AG04449 (cell line): Measurements from ENCODE around the gene PSD4.

Experiments used
- CTCF ChIA-PET: fragments of 350-600 bp; formaldehyde crosslinking; extraction: SDS; loops from one replicate; lab custom pipeline; 2021; ENCODE audit warnings: antibody characterized with exemption; lab: Yijun Ruan, JAX
- POLR2A ChIA-PET: fragments of 400-600, 350-600 bp; formaldehyde crosslinking; extraction: SDS; loops from one replicate; lab custom pipeline; 2020; ENCODE audit warnings: antibody characterized with exemption, inconsistent platforms; lab: Yijun Ruan, JAX
- DNase-seq: peaks from one replicate; pipeline ENCODE4 v3.0.0-alpha.2; 2010; ENCODE audit warnings: low read depth, low spot score
- H3K4me3 ChIP-seq: 2 replicates; pipeline ENCODE4 v1.5.1; 2011; ENCODE audit warnings: low read depth, mild to moderate bottlenecking, control low read depth, low read length
- CTCF ChIP-seq: IDR thresholded peaks from one replicate; pipeline ENCODE4 v1.5.1; 2011; ENCODE audit warnings: mild to moderate bottlenecking, moderate library complexity, low read length, control low read depth, inconsistent platforms; ENCODE audit not compliant: insufficient read depth; ENCODE audit errors: missing control alignments

The PSD4 gene

GRCh38 chr2:113173542-113174375 is at the start of gene PSD4:
PSD4 (plus strand) TSS chr2:113173971; CDS start chr2:113182457, 8,486 bp downstream.
- ChIA-PET CTCF (interaction anchor here (0.7 to 4.6 kb wide), 9 partner anchors 8 to 72 kb away, joined by 3 to 28 read pairs (median 3); no protein-coding TSS in a partner anchor), POLR2A (no interaction called here)
- no peak for DNase-seq
- TF ChIP-seq CTCF, result no peak
- no peak within 1 kb of the TSS for H3K4me3 ChIP-seq

GRCh38 chr2:113124181-113124961 is 49.4 kb upstream of the PSD4 start:
- POLR2A ChIA-PET, result no interaction called here
- no peak for TF ChIP-seq CTCF
- CTCF ChIA-PET, result interaction anchor here (3.0 to 20.0 kb wide), 2 partner anchors 15 to 74 kb away, joined by 7 to 226 read pairs; no protein-coding TSS in a partner anchor
- H3K4me3 ChIP-seq, result no peak overlapping the region
- DNase-seq, result no peak

GRCh38 chr2:113124984-113125855 is 48.6 kb upstream of the PSD4 start:
- ChIA-PET POLR2A (no interaction called here), CTCF (interaction anchor here (3.0 to 20.0 kb wide), 2 partner anchors 14 to 73 kb away, joined by 7 to 226 read pairs; no protein-coding TSS in a partner anchor)
- no peak overlapping the region for H3K4me3 ChIP-seq
- TF ChIP-seq CTCF, result no peak
- no peak for DNase-seq

GRCh38 chr2:113126845-113127645 is 46.7 kb upstream of the PSD4 start, which contains the start of gene IL1RN:
IL1RN (plus strand) TSS chr2:113127598; CDS start chr2:113127625, 27 bp downstream.
- no peak for DNase-seq
- ChIA-PET POLR2A (no interaction called here), CTCF (interaction anchor here (0.9 to 20.0 kb wide), 2 partner anchors 9 to 12 kb away, joined by 3 to 226 read pairs; no protein-coding TSS in a partner anchor)
- no peak for TF ChIP-seq CTCF
- no peak within 1 kb of the TSS for H3K4me3 ChIP-seq
